HG02571 (cell line): ENCODE measurements around the gene SCCPDH.
"Not testable (repeated sequence)": the region's sequence is repeated elsewhere in the genome, so short reads cannot be mapped to it uniquely, and the experiment has no call there.

Source experiments
- ATAC-seq: cut with Tn5 transposase; IDR thresholded peaks from one replicate; pipeline ENCODE4 v1.9.1; 2021; ENCODE audit warnings: mild to moderate bottlenecking, moderate library complexity; ENCODE audit not compliant: unreplicated experiment

Gene SCCPDH

DNA sequence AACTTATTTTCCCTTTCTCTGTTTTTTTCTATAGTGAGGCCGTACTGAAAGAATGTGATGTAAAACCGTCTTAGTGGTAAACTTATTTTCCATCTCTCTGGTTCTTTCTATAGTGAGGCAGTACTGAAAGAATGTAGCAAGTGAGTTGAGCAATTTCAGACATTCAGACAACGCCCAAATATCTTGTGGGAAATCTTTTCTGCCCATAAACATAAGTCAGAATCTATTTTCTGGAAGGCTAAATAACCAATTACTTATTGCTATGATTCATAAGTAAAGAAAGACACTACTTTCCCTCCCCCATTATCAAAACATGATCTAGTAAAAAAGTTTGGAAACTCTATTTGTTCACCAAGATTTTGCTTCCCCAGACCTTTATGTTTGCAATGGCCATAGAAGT, 18.8 kb upstream of the SCCPDH start:
- ATAC-seq: no peak

DNA sequence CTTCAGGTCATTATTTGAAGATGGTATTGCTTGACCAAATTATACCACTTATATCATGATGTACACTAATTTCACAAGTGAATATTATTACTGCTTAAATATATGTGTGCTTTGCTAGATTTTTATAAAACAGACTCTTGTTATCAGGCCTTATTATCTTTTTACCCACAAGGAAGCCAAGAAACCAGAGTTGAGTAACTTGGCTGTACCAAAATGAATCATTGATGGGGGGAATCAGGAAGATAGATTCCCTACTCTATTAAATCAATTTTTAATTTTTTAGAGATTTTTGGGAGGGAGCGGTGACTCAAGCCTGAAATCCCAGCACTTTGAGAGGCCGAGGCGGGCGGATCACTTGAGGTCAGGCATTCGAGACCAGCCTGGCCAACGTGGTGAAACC, 16.0 kb upstream of the SCCPDH start:
- ATAC-seq: no peak

DNA sequence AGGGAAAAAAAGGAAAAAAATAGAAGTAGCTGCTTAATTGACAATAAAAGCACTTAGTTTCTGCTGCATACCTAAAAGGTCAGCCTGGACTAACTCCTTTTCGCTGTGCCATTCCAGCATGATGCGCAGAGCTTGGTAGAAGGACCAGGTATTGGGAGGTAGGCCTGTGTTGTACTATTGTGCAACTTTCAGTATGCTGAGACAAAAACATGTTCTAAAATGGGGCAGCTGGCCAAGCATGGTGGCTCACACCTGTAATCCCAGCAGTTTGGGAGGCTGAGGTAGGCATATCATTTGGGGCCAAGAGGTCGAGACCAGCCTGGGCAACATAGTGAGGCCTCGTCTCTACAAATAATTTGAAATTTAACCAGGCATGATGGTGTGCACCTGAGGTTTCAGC, 15.0 kb upstream of the SCCPDH start:
- ATAC-seq: no peak

GRCh38 chr1:246709835-246710234, 14.4 kb upstream of the SCCPDH start:
- ATAC-seq: no peak

DNA sequence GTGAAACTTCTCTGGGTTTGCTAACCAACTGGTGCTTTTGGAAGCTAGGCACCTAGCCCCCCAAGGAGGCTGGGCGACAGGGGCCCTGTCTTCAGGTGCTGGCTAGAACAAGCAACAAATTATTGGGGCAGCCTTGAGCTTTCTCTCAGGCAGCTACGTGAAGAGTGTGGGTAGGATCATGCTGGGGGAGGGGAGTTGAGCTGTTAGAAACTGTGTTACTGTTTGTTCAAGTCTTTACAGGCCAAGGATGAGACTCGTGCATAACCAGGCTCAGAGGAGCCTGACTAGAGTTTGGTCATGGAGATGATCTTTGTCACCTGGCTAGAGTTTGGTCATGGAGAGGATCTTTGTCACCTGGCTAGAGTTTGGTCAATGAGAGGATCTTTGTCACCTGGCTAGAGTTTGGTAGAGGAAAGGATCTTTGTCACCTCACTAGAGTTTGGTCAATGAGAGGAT, 12.6 kb upstream of the SCCPDH start:
- no peak for ATAC-seq

GRCh38 chr1:246712428-246712827, 11.8 kb upstream of the SCCPDH start:
- not testable (repeated sequence) for ATAC-seq

- ATAC-seq: not testable (repeated sequence)
These were observed 4.8 kb upstream of the SCCPDH start for GRCh38 chr1:246719361-246719760.

DNA sequence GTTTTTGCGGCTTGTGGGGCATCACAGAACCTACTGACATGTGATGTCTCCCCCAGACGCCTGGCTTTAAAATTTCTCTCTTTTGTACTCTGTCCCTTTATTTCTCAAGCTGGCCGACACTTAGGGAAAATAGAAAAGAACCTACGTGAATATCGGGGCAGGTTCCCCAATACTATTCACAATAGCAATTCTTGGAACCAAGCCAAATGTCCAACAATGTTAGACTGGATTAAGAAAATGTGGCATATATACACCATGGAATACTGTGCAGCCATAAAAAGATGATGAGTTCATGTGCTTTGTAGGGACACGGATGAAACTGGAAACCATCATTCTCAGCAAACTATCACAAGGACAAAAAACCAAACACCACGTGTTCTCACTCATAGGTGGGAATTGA, 3.4 kb upstream of the SCCPDH start:
- ATAC-seq: not testable (repeated sequence)

GRCh38 chr1:246722720-246723119, 1.5 kb upstream of the SCCPDH start:
- ATAC-seq: no peak

- peak; percentile 7 for ATAC-seq
These were observed 504 bp downstream of the SCCPDH start for GRCh38 chr1:246724731-246725095.

DNA sequence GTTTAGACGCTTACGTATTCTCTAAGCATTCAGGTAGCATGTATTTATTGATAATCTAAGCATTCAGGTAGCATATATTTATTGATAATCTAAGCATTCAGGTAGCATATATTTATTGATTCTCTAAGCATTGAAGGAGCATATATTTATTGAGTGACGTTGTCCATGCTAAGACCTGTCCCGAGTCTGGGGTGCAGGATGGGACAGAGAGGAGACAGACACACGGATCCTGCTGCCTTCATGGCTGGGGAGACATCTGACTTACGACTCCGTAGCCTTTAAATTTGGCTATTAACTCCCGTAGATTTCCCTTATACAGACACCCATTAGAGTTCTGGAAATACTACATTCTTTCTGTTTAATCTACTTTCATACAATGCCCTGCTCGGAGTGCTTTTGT, 982 bp downstream of the SCCPDH start:
- no peak for ATAC-seq

GRCh38 chr1:246726255-246726679, 2.1 kb downstream of the SCCPDH start:
- ATAC-seq: no peak

GRCh38 chr1:246726881-246727280, 2.7 kb downstream of the SCCPDH start:
- ATAC-seq: no peak

DNA sequence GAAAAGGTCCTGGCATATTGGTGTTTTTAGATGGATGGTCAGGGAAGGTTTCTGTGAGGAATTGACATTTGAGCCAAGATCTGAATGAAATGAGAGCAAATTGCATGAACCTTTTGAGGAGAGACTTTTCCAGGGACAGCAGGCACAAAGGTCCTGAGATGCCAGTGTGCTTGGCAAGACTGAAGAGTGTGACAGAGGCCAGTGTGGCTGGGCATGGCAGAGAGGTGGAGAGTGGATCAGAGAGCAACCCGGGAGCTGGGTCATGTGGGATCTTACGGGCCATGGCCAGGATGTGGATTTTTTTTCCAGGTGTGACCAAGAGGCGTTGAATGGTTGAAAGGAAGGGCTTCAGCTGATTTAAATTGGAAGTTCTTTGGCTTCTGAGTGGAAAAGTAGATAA, 3.4 kb downstream of the SCCPDH start:
- ATAC-seq: no peak

DNA sequence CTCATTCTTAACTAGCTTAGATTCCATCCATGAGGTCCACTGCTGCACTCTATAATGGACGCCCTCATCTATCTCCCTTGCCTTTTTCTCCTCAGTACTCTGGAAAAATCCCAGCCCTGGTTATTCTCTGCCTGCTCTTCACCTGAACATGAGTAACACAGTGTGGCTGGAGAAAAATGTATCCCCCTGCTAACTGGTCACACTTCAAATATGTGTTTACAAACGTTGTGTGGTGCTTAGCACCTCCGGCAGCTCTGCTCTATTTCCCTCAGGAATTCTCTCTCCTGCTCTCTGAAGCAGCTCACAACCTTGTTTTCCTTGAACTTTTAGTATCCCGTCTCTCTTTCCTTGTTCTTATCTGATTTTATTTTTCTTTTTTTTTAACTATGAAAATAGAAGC, 4.1 kb downstream of the SCCPDH start:
- ATAC-seq: no peak

GRCh38 chr1:246729040-246729439, 4.8 kb downstream of the SCCPDH start:
- ATAC-seq: not testable (repeated sequence)

DNA sequence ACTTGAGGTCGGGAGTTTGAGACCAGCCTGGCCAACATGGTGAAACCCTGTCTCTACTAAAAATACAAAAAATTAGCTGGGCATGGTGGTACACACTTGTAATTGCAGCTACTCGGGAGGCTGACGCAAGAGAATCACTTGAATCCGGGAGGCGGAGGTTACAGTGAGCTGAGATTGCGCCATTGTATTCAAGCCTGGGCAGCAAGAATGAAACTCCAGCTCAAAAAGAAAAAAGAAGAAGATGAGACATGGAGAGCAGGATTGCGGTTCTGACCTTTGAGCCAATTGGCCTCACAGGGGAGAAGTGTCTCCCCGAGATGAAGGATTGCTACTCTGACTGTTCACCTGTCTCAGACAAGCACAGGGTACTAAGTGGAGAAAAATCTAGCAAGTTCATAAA, 6.6 kb downstream of the SCCPDH start:
- no peak for ATAC-seq

DNA sequence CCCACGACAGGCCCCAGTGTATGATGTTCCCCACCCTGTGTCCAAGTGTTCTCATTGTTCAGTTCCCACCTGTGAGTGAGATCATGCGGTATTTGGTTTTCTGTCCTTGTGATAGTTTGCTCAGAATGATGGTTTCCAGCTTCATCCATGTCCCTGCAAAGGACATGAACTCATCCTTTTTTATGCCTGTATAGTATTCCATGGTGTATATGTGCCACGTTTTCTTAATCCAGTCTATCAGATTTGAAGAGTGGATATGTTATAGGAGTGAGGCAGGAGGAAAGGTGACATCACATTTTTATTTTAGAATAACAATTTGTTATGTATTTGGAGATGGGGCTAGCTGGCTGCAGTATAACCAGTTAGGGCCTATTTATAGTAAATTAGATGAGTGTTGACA, 7.7 kb downstream of the SCCPDH start:
- ATAC-seq: not testable (repeated sequence)

- no peak for ATAC-seq
These were observed 9.5 kb downstream of the SCCPDH start for GRCh38 chr1:246733704-246734103.

DNA sequence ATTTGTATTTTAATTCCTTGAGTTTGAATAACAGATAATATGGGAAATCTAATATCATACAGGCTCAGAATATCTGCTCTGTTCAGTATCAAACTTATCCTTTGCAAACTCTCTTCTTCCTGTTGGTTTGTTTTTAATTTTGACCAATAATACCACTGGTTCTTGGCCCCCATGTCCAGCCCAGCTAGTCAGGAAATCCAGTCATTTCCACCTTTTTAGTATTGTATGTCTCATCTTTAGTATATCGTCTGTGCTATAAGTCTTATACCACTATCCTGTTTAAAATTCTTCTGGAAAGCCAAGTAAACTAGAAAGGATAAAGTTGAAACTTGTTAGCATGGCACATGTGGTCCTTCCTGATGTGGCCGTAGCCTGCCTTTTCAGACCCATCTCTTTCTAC, 10.7 kb downstream of the SCCPDH start:
- no peak for ATAC-seq

DNA sequence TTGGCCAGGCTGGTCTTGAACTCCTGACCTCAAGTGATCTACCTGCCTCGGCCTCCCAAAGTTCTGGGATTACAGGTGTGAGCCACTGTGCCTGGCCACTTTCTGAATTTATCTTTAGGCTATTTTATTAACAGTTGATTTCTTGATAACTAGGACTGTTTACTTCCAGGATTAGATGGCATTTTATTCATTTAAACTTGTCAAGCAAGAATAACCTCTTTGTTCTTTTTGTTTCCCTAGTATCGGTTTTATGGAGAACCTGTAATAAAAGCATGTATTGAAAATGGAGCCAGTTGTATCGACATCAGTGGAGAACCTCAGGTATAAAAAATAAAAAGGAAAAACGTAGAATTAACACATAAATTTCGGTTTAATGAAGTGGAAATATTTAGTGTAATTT, 11.5 kb downstream of the SCCPDH start:
- ATAC-seq: no peak

GRCh38 chr1:246742396-246742795, 18.2 kb downstream of the SCCPDH start:
- no peak for ATAC-seq

GRCh38 chr1:246746155-246746554, 21.9 kb downstream of the SCCPDH start:
- not testable (repeated sequence) for ATAC-seq

DNA sequence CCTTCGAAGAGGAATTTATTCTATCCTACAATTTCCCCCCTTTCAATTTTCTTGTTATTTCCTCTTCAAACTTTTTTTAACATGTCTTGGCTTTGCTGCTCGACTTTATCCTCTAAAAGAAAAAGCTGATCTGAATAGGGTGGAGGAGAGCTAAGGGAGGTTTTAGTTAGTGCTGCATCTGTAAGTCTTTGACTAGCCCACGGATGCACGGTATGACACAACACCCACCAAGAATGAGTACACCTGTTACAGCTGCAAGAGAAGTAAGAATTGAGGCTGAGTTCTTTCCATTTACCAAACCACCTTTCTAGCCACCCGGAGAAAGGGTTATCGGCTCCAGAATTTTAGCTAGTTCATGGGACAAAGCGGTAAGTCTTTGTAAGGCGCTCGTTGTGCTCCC, 23.8 kb downstream of the SCCPDH start:
- ATAC-seq: no peak
